Right lobe of liver (tissue), 4 donors: ENCODE results near the gene MYH9.

Source experiments
- CTCF ChIP-seq, 4 donors: fragments of 200-600 bp in 3 of 4; fragments of 450-650 bp in 1 of 4; IDR thresholded peaks; one replicate each; pipeline versions ENCODE4 v1.5.1 to v1.8.0; 2016 to 2022; ENCODE audit warnings: antibody characterized with exemption in 4 of 4, mild to moderate bottlenecking in 2 of 4
- POLR2A ChIP-seq: fragments of 450-650 bp; IDR thresholded peaks from one replicate; pipeline ENCODE4 v1.6.1; 2017; ENCODE audit warnings: antibody characterized with exemption, mild to moderate bottlenecking
- donor health status: DM: no; HTN: no; CAD: no.
- donor health status: DM: no; HTN: no; CAD: no.
- donor health status: DM: no; HTN: yes; CAD: no.

DNA sequence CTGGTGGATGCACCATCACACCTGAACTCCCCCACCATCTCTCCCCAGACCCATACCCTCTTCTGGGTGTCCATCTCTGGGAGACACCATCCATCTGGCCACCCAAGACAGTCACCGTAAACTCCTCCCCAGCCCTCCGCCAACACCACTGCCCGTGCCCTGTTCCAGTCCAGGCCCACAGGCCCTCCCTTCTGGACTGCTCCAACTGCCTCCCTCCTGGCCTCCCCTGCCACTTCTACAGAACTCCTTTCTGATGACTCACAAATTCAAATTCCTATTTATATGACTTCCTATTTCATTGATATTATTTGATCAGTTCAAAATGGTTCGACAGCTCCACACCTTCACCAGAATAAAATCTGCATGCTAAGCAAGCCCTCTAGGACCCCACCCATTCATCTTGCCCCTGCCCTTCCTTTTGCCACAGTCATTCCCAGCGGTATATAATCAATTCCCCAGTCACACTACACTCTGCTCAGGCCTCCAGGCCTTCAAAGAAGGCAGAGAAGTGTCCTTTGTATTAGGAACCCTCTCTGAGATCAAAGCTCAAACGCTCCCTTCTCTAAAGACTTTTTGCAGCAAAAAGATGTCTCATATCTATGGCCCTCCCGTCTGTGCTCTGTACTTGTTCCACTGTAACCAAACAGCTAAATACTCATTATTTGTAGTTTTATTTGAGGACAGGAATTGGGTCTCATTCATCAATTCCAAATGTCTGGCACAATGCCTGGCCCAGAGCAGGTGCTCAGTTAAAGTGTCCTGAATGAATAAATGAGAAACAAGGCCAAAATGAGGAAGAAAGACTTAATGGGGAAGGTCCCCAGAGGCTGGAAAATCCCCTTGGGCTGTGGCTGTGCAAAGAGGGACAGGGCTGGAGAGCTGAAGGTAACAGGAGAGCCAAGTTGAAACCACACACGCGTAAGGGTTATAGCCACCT, 29.0 kb downstream of the MYH9 start:
- TF ChIP-seq CTCF (IDR thresholded peaks at IDR 0.05) (no peak), POLR2A (no peak)
